HCT116 (cell line): ENCODE measurements around the gene CRIM1. TPM values are rescaled to one million over a fixed set of nuclear protein-coding genes. Genes with fewer than 3 reads are reported as not detected.

ENCODE experiments used
- ATAC-seq: fragments of 200-7000 bp; cut with Tn5 transposase; 2 replicates; pipeline ENCODE4 v1.9.1; 2020; ENCODE audit warnings: mild to moderate bottlenecking, moderate library complexity
- BruUV-seq: library from RNA; stranded (reverse); fragments of 400-500 nt; replicated peaks from 2 replicates; lab custom pipeline; 2021; lab: Mats Ljungman, UMichigan
- CTCF ChIA-PET: fragments of 300-600 bp; sonication (Branson Sonifier 250); formaldehyde crosslinking; loops from one replicate; lab custom pipeline; 2021; ENCODE audit warnings: antibody characterized with exemption; lab: Charles Lee
- POLR2A ChIA-PET: fragments of 300-600, 350-600 bp; sonication (Branson Sonifier 250); formaldehyde crosslinking; loops from one replicate; lab custom pipeline; 2021; ENCODE audit warnings: antibody characterized with exemption; lab: Charles Lee
- RAD21 ChIA-PET, 2 experiments: fragments of 300-600 bp; sonication (Branson Sonifier 250); formaldehyde crosslinking; loops; one replicate each; lab custom pipeline; 2023; ENCODE audit warnings: low total read pairs in 2 of 2; ENCODE audit not compliant: uncharacterized antibody in 2 of 2, unreplicated experiment in 2 of 2, low non-redundant PET in 1 of 2; lab: Charles Lee
- DNase-seq: peaks from one replicate; pipeline ENCODE4 v3.0.0-alpha.2; 2010; ENCODE audit warnings: low read depth, low spot score
- H2AFZ ChIP-seq: fragments of 200-600 bp; shearing (Covaris generic), sonication (generic); 2 replicates; pipeline ENCODE4 v1.6.1; 2017; ENCODE audit warnings: low read depth, mixed run types, mixed read lengths, antibody characterized with exemption, low read length; ENCODE audit not compliant: poor library complexity, severe bottlenecking
- H3K27ac ChIP-seq: 2 replicates; pipeline ENCODE4 v1.5.1; 2012; ENCODE audit warnings: low read depth, low read length
- H3K27me3 ChIP-seq: fragments of 200-600 bp; sonication (generic); 2 replicates; pipeline ENCODE4 v1.6.1; 2016; ENCODE audit warnings: mixed run types, low read length, mixed read lengths; ENCODE audit not compliant: insufficient read depth
- H3K36me3 ChIP-seq, 2 experiments: fragments of 200-500 bp in 1 of 2; fragments of 200-600 bp in 1 of 2; sonication (Bioruptor generic) in 1 of 2; sonication (generic) in 1 of 2; 2 replicates each; pipeline versions ENCODE4 v1.5.1 to v1.6.1; 2014 to 2016; ENCODE audit warnings: low read length in 2 of 2, inconsistent platforms in 1 of 2, mixed read lengths in 1 of 2, mixed run types in 1 of 2; ENCODE audit not compliant: insufficient read depth in 2 of 2, control insufficient read depth in 1 of 2
- H3K4me1 ChIP-seq, 2 experiments: fragments of 200-600 bp in 1 of 2; sonication (generic) in 1 of 2; 2 replicates each; pipeline versions ENCODE4 v1.5.1 to v1.6.1; 2012 to 2017; ENCODE audit warnings: low read length in 2 of 2, inconsistent platforms in 1 of 2, mild to moderate bottlenecking in 1 of 2, mixed read lengths in 1 of 2, mixed run types in 1 of 2, moderate library complexity in 1 of 2; ENCODE audit not compliant: insufficient read depth in 2 of 2, control insufficient read depth in 1 of 2
- H3K4me2 ChIP-seq: fragments of 200-600 bp; sonication (generic); 2 replicates; pipeline ENCODE4 v1.6.1; 2017; ENCODE audit warnings: mixed run types, low read length, mixed read lengths
- H3K4me3 ChIP-seq, 2 experiments: fragments of 200-600 bp in 1 of 2; sonication (generic) in 1 of 2; replicated peaks in 1 of 2; 2 replicates each; pipeline ENCODE4 v1.5.1; 2011 to 2016; ENCODE audit warnings: low read length in 2 of 2, control low read depth in 1 of 2, low read depth in 1 of 2, mild to moderate bottlenecking in 1 of 2, mixed read lengths in 1 of 2, mixed run types in 1 of 2
- H3K79me2 ChIP-seq: fragments of 200-600 bp; sonication (generic); 2 replicates; pipeline ENCODE4 v1.6.1; 2017; ENCODE audit warnings: mild to moderate bottlenecking, mixed run types, low read length, moderate library complexity, mixed read lengths; ENCODE audit not compliant: insufficient read depth
- H3K9ac ChIP-seq: fragments of 200-600 bp; sonication (generic); 2 replicates; pipeline ENCODE4 v1.6.1; 2016; ENCODE audit warnings: low read length, mixed read lengths
- H3K9me2 ChIP-seq: fragments of 200-600 bp; sonication (generic), shearing (Covaris generic); 2 replicates; pipeline ENCODE4 v1.6.1; 2017; ENCODE audit warnings: mixed run types, mild to moderate bottlenecking, moderate library complexity; ENCODE audit not compliant: insufficient read depth
- H3K9me3 ChIP-seq, 2 experiments: fragments of 200-500 bp in 1 of 2; fragments of 200-600 bp in 1 of 2; sonication (Bioruptor generic) in 1 of 2; sonication (generic) in 1 of 2; 2 replicates each; pipeline ENCODE4 v1.6.1; 2014 to 2017; ENCODE audit warnings: low read length in 2 of 2, mixed read lengths in 2 of 2, inconsistent platforms in 1 of 2, low read depth in 1 of 2, mild to moderate bottlenecking in 1 of 2, mixed run types in 1 of 2, moderate library complexity in 1 of 2; ENCODE audit not compliant: control insufficient read depth in 1 of 2, insufficient read depth in 1 of 2
- H4K20me1 ChIP-seq: fragments of 200-600 bp; sonication (generic), shearing (Covaris generic); 2 replicates; pipeline ENCODE4 v1.6.1; 2017; ENCODE audit warnings: mixed run types, mild to moderate bottlenecking, moderate library complexity; ENCODE audit not compliant: insufficient read depth
- CBX3 ChIP-seq: IDR thresholded peaks from 2 replicates; pipeline ENCODE4 v1.6.1; 2012; ENCODE audit warnings: low read depth
- CEBPB ChIP-seq: IDR thresholded peaks from 2 replicates; pipeline ENCODE4 v1.6.1; 2012; ENCODE audit warnings: low read depth
- CTCF ChIP-seq, 3 experiments: fragments of 200-600 bp in 1 of 3; sonication (generic) in 1 of 3; IDR thresholded peaks in 2 of 3; conservative IDR thresholded peaks in 1 of 3; 2 replicates each; pipeline ENCODE4 v1.5.1; 2012 to 2017; ENCODE audit warnings: low read depth in 2 of 3, low read length in 2 of 3, antibody characterized with exemption in 1 of 3, borderline replicate concordance in 1 of 3, control low read depth in 1 of 3, mild to moderate bottlenecking in 1 of 3, mixed read lengths in 1 of 3, mixed run types in 1 of 3, moderate library complexity in 1 of 3; ENCODE audit not compliant: insufficient read depth in 1 of 3
- EZH2 ChIP-seq: fragments of 200-600 bp; sonication (generic); IDR thresholded peaks from 2 replicates; pipeline ENCODE4 v1.6.1; 2017; ENCODE audit warnings: antibody characterized with exemption, mixed run types
- POLR2A ChIP-seq: IDR thresholded peaks from 2 replicates; pipeline ENCODE4 v1.7.0; 2011; ENCODE audit warnings: borderline replicate concordance; ENCODE audit not compliant: insufficient read depth, insufficient read length; ENCODE audit errors: extremely low read depth
- POLR2AphosphoS5 ChIP-seq: IDR thresholded peaks from 2 replicates; pipeline ENCODE4 v1.6.1; 2011; ENCODE audit warnings: mild to moderate bottlenecking, low read depth, low read length, moderate library complexity
- RAD21 ChIP-seq: IDR thresholded peaks from 2 replicates; pipeline ENCODE4 v1.6.1; 2012; ENCODE audit warnings: low read depth, mild to moderate bottlenecking
- SIN3A ChIP-seq: IDR thresholded peaks from 2 replicates; pipeline ENCODE4 v1.6.1; 2012; ENCODE audit warnings: low read depth
- YY1 ChIP-seq: IDR thresholded peaks from 2 replicates; pipeline ENCODE4 v1.6.1; 2011; ENCODE audit warnings: low read length, low read depth, moderate library complexity, mild to moderate bottlenecking; ENCODE audit not compliant: insufficient replicate concordance; ENCODE audit errors: extremely low read depth
- ZBTB33 ChIP-seq: IDR thresholded peaks from 2 replicates; pipeline ENCODE4 v1.6.1; 2011; ENCODE audit warnings: mild to moderate bottlenecking, low read length, moderate library complexity; ENCODE audit not compliant: insufficient replicate concordance; ENCODE audit errors: extremely low read depth
- ZFX ChIP-seq: fragments of 450-650 bp; IDR thresholded peaks from 2 replicates; pipeline ENCODE4 v1.6.1; 2017
- ZNF274 ChIP-seq: fragments of 200-500 bp; sonication (Bioruptor generic); IDR thresholded peaks from 2 replicates; pipeline ENCODE4 v1.6.1; 2014; ENCODE audit warnings: mild to moderate bottlenecking, low read depth, low read length, inconsistent platforms
- intact Hi-C: fragments of 100-400 bp; cut with micrococcal nuclease; formaldehyde crosslinking; loops from 2 replicates; pipeline ENCODE4 v1.10.0; 2022
- total RNA-seq: library from RNA; stranded (reverse); gene quantifications from one replicate; pipeline ENCODE4 v1.2.1, GENCODE V29; 2021; ENCODE audit not compliant: unreplicated experiment
- TF ChIP-seq, protein P1 (sequence below): IDR thresholded peaks from 2 replicates; pipeline ENCODE4 v1.6.1; 2012
- TF ChIP-seq, protein P2 (sequence below): IDR thresholded peaks from 2 replicates; pipeline ENCODE4 v1.6.1; 2012

CRIM1 gene
- total RNA-seq, 1 experiment from 2014 or later, result 27.2 TPM

DNA sequence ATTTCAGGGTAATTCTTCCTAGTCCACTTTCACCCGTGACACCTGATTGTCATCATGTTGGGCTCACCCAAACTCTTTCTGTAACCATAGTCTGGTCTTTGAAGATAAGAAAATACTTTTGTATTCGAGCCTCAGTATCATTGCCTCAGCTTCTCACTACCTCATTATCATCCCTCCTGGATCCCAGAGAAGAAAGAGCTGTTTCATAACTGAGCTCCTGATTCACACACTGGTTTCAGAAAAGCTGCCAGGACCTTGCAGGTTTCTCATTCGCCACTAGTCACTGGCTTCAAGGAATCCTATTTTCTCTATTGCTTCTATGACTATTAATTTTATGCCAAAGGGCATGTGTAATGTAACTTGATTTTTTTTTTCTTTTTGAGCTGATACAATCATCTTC is 2.9 kb upstream of the CRIM1 start:
- ATAC-seq, result no peak
- Histone ChIP-seq H3K9me2 (no peaks in the 10 kb centered on the region), H4K20me1 (no peaks in the 10 kb centered on the region), H3K79me2 (peaks cover 14% of the 10 kb centered on the region), H3K36me3 (no peaks in the 10 kb centered on the region), H2AFZ (peak overlapping the region; percentile 95), H3K27me3 (no peaks in the 10 kb centered on the region), H3K9me3 (no peaks in the 10 kb centered on the region), H3K4me2 (no peak overlapping the region), H3K9ac (no peak overlapping the region), H3K4me3 (no peak overlapping the region), H3K27ac (no peak overlapping the region), H3K4me1 (peaks cover 4 to 27% of the 10 kb centered on the region in 2 experiments; a peak in 3 of 4 replicates)
- no TSS peak for BruUV-seq
- ChIA-PET POLR2A (interaction anchor here (0.6 to 1.0 kb wide), 2 partner anchors 193 to 319 kb away, joined by 3 read pairs; no protein-coding TSS in a partner anchor), CTCF (interaction anchor here (1.0 to 1.5 kb wide), 12 partner anchors 9 to 418 kb away, joined by 3 to 11 read pairs (median 4); no protein-coding TSS in a partner anchor), RAD21 (interaction anchor here (0.9 to 1.2 kb wide), 2 partner anchors 107 kb away, joined by 5 read pairs; no protein-coding TSS in a partner anchor)
- intact Hi-C loops, result loop anchor here (1.0 to 10.0 kb wide), 4 partner anchors 155 to 418 kb away; no protein-coding TSS in a partner anchor
- no peak for DNase-seq
- no peak for TF ChIP-seq CBX3
- TF ChIP-seq EZH2, result no peak
- TF ChIP-seq ZNF274, result no peak
- no peak for TF ChIP-seq SIN3A
- TF ChIP-seq, all 23 proteins: peak for 0

DNA sequence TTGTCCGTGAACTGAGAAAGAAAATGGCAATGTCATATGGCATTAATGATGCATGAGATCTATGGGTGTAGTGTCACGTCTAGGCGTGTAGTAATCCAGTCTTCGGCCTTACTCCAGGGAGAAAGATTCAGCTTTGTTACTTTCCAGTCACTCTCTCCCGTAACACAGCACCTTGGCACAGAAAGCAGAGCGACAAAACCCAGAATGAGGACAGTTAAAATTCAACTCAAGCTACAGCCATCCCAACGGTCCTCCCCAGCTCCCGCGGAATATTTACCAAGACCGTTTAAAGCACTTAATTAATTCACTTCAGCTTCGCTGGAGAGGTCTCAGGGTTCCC is 797 bp upstream of the CRIM1 start:
- Histone ChIP-seq H3K27ac (no peak overlapping the region; the same call in 1 of the 2 replicates), H3K27me3 (no peaks in the 10 kb centered on the region), H3K9me3 (no peaks in the 10 kb centered on the region), H2AFZ (no peak overlapping the region), H3K4me3 (peak overlapping the region; percentile 39 to 83), H3K79me2 (peaks cover 35% of the 10 kb centered on the region), H3K4me2 (peak overlapping the region; percentile 84), H3K9me2 (no peaks in the 10 kb centered on the region), H3K36me3 (no peaks in the 10 kb centered on the region), H3K4me1 (peaks cover 20 to 48% of the 10 kb centered on the region in 2 experiments), H3K9ac (peak overlapping the region; percentile 84; the same call in 1 of the 2 replicates), H4K20me1 (no peaks in the 10 kb centered on the region)
- BruUV-seq, result no TSS peak
- CTCF ChIA-PET, result no interaction called here
- POLR2A ChIA-PET, result interaction anchor here (0.6 to 1.5 kb wide), 3 partner anchors 70 to 295 kb away, joined by 4 to 5 read pairs (median 4); no protein-coding TSS in a partner anchor
- intact Hi-C loops, result loop anchor here (10.0 kb wide), 1 partner anchor 210 kb away; no protein-coding TSS in a partner anchor
- DNase-seq, result no peak
- ATAC-seq, result no peak
- RAD21 ChIA-PET, result interaction anchor here in 1 of 2 experiments (0.9 to 1.0 kb wide), 2 partner anchors 105 to 309 kb away, joined by 3 to 4 read pairs; no protein-coding TSS in a partner anchor
- TF ChIP-seq RAD21 (no peak), EZH2 (no peak), SIN3A (no peak), CTCF (IDR thresholded peaks at IDR 0.05 in 2 of 3, conservative IDR thresholded peaks at IDR 0.05 in 1 of 3; ENCODE audit: borderline replicate concordance in 1 of 3, insufficient read depth in 1 of 3, low read depth in 2 of 3, low read length in 2 of 3) (no peak), YY1 (no peak), ZNF274 (no peak), CBX3 (no peak), POLR2A (no peak), ZBTB33 (no peak), CEBPB (no peak), ZFX (no peak), POLR2AphosphoS5 (no peak)
- TF ChIP-seq, protein P1, sequence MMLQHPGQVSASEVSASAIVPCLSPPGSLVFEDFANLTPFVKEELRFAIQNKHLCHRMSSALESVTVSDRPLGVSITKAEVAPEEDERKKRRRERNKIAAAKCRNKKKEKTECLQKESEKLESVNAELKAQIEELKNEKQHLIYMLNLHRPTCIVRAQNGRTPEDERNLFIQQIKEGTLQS, result no peak
- TF ChIP-seq, protein P2, sequence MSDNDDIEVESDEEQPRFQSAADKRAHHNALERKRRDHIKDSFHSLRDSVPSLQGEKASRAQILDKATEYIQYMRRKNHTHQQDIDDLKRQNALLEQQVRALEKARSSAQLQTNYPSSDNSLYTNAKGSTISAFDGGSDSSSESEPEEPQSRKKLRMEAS, result no peak
